ENCODE results near the gene TMED3.

- TF ChIP-seq REST (IDR thresholded peaks at IDR 0.05; ENCODE audit: insufficient read depth in 1 of 2, low read depth in 2 of 2, low read length in 1 of 2) (no peak), POLR2AphosphoS5 (IDR thresholded peaks at IDR 0.05; ENCODE audit: low read depth, low read length) (no peak), TCF7L2 (IDR thresholded peaks at IDR 0.05; ENCODE audit: low read depth, low read length) (no peak)
- TF ChIP-seq, protein P1, sequence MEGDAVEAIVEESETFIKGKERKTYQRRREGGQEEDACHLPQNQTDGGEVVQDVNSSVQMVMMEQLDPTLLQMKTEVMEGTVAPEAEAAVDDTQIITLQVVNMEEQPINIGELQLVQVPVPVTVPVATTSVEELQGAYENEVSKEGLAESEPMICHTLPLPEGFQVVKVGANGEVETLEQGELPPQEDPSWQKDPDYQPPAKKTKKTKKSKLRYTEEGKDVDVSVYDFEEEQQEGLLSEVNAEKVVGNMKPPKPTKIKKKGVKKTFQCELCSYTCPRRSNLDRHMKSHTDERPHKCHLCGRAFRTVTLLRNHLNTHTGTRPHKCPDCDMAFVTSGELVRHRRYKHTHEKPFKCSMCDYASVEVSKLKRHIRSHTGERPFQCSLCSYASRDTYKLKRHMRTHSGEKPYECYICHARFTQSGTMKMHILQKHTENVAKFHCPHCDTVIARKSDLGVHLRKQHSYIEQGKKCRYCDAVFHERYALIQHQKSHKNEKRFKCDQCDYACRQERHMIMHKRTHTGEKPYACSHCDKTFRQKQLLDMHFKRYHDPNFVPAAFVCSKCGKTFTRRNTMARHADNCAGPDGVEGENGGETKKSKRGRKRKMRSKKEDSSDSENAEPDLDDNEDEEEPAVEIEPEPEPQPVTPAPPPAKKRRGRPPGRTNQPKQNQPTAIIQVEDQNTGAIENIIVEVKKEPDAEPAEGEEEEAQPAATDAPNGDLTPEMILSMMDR (IDR thresholded peaks at IDR 0.05), result no peak
Measured at GRCh38 chr15:79314186-79314585, 3.3 kb downstream of the TMED3 start.
